Stimulated activated CD8-positive, alpha-beta memory T cell treated with anti-CD3 and anti-CD28 coated beads, Interleukin-4, amount 100 ng/mL, for 4 hours (primary cell): Measurements from ENCODE around the gene RIMBP3B.
"Not testable (repeated sequence)": the region's sequence is repeated elsewhere in the genome, so short reads cannot be mapped to it uniquely, and the experiment has no call there.

Experiments used
- DNase-seq, 2 donors: peaks; one replicate each; pipeline ENCODE4 v3.0.0-alpha.2; 2020; ENCODE audit warnings: low read depth in 2 of 2, low spot score in 1 of 2

The RIMBP3B gene, protein sequence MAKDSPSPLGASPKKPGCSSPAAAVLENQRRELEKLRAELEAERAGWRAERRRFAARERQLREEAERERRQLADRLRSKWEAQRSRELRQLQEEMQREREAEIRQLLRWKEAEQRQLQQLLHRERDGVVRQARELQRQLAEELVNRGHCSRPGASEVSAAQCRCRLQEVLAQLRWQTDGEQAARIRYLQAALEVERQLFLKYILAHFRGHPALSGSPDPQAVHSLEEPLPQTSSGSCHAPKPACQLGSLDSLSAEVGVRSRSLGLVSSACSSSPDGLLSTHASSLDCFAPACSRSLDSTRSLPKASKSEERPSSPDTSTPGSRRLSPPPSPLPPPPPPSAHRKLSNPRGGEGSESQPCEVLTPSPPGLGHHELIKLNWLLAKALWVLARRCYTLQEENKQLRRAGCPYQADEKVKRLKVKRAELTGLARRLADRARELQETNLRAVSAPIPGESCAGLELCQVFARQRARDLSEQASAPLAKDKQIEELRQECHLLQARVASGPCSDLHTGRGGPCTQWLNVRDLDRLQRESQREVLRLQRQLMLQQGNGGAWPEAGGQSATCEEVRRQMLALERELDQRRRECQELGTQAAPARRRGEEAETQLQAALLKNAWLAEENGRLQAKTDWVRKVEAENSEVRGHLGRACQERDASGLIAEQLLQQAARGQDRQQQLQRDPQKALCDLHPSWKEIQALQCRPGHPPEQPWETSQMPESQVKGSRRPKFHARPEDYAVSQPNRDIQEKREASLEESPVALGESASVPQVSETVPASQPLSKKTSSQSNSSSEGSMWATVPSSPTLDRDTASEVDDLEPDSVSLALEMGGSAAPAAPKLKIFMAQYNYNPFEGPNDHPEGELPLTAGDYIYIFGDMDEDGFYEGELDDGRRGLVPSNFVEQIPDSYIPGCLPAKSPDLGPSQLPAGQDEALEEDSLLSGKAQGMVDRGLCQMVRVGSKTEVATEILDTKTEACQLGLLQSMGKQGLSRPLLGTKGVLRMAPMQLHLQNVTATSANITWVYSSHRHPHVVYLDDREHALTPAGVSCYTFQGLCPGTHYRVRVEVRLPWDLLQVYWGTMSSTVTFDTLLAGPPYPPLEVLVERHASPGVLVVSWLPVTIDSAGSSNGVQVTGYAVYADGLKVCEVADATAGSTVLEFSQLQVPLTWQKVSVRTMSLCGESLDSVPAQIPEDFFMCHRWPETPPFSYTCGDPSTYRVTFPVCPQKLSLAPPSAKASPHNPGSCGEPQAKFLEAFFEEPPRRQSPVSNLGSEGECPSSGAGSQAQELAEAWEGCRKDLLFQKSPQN (N-terminal part only)

DNA sequence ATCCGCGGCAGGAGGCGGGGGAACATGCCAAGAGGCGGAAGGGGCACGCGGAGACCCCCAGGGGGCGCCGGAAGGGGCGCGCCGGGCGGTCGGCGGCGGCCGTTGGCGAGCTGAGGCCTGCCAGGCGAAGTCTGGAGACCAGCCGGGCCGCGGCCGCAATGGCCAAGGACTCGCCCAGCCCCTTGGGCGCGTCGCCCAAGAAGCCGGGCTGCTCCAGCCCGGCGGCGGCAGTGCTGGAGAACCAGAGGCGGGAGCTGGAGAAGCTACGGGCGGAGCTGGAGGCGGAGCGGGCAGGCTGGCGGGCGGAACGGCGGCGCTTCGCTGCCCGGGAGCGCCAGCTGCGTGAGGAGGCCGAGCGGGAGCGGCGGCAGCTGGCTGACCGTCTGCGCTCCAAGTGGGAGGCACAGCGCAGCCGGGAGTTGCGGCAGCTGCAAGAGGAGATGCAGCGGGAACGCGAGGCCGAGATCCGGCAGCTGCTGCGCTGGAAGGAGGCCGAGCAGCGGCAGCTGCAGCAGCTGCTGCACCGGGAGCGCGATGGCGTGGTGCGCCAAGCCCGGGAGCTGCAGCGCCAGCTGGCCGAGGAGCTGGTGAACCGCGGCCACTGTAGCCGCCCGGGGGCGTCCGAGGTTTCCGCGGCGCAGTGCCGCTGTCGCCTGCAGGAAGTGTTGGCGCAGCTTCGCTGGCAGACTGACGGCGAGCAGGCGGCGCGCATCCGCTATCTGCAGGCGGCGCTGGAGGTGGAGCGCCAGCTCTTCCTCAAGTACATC is at the start of gene RIMBP3B:
TSS of gene RIMBP3B (plus strand) at position 51 of the 767 bp plus-strand sequence. CDS start at position 159, 108 bp downstream.
- not testable (repeated sequence) for DNase-seq

DNA sequence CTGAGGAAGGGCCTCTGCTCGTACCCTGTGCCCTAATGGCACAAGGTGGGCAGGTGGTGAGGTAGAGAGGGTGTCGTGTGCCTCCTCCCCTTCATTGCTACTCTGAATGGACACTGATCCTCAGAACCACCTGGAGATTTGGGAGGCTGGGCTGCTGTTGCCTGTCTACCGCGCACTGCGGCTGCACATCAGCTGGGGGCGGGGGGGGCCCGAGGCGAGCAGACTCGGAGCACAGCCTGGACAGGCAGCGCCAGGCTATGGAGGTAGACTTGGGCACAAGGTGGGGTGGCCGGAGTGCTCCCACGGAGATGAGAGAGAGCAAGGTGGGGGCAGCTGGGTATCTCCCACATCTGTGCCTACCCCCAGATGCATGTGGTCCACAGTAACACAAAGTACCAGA is 26.0 kb upstream of the RIMBP3B start:
- not testable (repeated sequence) for DNase-seq

DNA sequence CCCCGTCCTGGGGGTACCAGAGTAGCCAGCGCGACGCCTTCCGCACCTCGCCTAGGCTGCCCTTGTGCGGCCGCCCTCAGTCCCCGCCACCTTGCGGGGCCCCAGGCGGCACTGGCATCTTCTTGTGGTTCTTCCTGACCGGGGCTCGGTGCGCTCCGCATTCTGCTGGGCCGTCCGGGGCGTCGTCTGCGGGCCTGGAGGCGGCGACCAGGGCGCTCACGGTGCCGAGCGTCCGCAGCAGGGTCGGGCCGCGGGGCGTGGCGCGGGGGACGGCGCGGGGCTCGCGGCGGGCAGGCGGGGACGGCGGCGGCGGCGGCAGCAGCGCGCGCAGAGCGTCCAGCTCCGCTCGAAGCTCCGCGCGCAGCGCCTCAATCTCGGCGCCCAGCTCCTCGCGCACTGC is 23.0 kb upstream of the RIMBP3B start:
- not testable (repeated sequence) for DNase-seq

DNA sequence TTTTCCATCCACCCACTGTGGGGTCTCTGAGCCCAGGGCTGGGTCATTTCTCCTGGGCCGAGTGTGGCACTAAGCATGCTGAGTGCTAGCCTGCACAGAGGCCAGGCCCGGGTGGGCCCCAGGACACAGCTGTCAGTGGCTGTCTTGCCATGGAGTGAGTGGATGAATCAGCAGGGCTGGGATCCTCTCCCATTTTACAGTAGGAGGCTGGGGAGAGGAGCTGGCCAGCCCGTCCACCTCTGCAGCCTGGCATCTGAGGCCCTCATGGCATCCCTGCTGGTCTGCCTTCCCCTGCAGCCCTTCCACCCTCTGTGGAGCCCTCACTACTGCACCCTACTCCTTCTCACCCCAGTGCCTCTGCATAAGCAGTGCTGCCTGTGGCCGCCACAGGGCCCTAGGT is 21.1 kb upstream of the RIMBP3B start:
- not testable (repeated sequence) for DNase-seq

DNA sequence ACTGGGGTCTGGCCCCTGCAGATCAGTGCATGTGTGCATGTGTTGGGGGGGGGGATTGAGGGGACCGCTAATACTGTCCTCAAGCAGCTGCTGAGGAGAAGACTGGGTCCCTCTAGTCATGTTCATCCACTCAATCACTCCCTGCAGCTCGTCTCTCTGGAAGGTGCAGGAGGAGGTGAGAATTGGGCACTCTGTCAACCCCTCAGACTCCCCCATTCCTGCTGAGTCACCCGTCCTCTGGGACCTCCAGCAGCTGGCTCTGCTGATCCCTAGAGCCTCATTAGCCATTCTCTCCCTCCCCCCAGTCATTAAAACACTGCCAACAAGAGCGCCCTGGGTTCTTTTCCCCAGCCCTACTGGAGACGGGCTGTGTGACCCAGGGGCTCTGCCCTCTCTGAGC is 20.5 kb upstream of the RIMBP3B start:
- DNase-seq, result not testable (repeated sequence)

DNA sequence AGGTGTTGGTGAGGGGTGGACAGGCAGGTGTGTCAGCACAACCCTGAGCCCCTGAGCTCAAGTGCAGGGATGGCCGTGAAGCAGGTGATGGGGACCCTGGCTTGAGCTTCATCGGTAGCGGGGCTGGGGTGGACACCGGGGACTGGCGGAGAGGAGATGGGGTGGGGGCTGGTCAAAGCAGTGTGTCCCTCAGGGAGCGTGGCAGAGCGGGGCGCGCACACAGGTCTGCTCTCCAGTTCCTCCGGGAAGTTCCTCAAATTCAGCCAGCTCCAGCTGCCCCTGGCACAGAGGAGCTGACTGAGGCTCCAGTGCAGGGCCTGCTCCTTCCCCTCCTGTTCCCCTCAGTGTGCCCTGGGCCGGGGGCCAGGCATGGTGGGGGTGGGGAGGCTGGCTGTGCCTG is 19.7 kb upstream of the RIMBP3B start:
- not testable (repeated sequence) for DNase-seq

DNA sequence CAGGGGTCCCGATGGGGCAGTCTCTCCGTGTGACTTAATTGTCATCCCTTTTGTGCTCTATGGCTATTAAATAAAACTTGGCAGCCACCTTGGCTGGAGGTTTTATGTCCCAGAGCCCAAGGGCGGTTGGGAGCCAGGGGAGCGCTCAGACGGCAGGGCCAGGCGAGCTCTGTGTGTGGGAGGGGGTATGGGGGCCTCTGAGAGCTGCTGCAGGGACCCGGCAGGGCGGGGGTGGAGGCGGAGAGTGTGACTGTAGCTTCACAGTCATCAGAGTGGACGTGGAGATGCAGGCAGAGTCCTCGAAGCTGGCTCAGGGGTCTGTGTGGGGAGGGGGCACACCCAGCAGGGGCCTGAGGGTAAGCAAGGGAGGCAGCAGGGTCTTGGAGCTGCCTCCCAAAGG is 19.2 kb upstream of the RIMBP3B start:
- not testable (repeated sequence) for DNase-seq

DNA sequence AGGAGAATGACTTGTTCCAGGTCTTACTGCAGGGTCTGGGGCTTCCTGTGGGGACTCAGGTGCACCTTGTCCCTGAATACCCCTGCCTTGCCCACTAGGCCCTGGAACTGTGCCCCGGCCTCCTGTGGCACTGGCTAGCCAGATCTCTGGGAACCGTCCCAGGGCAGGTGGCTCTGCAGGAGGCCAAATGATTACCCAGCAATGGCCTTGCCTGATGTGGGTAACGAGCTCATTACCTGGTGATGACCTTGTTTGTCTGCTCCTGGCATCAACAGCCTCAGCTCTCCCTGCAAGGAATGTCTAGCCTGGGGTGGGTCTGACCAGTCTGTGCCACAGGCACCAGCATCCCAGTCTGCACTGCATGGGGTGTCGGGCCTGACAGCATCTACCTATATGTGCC is 18.2 kb upstream of the RIMBP3B start:
- DNase-seq, result not testable (repeated sequence)

DNA sequence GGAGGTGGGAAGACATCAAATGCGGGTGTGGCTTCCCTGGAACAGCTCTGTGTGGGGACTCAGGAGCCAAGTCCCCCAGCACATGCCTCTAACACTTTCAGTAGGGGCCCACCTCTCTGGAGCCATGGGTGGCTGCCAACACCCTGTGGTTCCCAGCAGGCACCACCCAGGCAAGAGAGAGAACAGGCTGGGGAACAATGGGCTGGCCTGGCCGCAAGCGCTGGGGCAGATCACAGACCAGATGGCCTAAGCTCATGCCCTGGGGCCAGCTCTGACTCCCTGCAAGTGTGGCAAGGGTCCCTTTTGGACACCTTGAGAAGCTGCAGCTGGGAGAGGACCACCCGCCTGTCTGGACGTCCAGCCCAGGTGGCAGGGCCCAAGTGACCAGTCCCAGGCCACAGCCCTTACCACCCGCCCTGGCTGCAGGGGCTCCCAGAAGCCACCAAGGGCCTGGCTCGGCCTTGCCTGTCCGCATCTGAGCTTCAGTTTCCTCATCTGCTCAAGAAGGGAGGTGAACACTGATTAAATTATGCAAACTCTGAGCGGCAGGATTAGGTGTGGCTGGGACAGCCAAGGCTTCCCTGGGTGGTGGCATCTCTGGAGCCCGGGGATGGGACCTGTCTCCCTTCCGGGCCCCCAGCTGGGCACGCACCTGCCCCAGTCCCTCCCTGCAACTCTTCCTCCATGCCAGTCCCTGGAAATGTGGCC is 14.8 kb upstream of the RIMBP3B start:
- DNase-seq, result not testable (repeated sequence)

DNA sequence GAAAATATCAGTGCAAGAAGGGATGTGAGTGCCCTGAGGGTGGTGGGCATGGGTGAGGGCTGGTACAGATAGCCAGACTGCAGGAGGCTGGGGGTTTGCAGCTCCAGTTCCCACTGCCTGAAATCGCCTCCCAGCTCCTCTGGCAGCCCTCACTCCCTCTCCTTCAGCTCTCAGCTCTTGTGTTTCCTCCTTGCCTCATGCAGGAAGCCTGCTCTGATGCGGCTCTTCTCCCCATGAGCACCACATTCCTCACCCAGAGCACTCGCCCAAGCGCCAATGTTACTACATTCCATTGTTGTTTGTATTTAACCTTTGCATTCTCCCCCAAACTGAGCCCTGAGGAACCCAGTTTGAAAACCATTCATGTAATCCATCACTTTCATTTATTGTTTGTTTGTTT is 7.7 kb upstream of the RIMBP3B start:
- DNase-seq, result not testable (repeated sequence)

DNA sequence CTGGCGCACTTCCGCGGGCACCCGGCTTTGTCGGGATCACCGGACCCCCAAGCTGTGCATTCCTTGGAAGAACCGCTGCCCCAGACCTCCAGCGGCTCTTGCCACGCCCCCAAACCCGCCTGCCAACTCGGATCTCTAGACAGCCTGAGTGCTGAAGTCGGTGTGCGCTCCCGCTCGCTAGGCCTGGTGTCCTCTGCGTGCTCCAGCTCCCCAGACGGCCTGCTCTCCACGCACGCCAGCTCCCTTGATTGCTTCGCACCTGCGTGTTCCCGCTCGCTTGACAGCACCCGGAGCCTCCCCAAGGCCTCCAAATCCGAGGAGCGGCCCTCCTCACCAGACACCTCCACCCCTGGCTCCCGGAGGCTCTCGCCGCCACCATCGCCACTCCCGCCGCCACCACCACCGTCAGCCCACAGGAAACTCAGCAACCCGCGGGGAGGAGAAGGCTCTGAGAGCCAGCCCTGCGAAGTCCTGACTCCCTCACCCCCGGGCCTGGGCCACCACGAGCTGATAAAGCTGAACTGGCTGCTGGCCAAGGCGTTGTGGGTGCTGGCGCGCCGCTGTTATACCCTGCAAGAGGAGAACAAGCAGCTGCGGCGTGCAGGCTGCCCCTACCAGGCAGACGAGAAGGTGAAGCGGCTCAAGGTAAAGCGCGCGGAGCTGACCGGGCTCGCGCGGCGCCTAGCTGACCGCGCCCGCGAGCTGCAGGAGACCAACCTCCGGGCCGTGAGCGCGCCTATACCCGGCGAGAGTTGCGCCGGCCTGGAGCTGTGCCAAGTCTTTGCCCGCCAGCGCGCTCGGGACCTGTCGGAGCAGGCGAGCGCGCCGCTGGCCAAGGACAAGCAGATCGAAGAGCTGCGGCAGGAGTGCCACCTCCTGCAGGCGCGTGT is 1.2 kb downstream of the RIMBP3B start:
- DNase-seq, result not testable (repeated sequence)

DNA sequence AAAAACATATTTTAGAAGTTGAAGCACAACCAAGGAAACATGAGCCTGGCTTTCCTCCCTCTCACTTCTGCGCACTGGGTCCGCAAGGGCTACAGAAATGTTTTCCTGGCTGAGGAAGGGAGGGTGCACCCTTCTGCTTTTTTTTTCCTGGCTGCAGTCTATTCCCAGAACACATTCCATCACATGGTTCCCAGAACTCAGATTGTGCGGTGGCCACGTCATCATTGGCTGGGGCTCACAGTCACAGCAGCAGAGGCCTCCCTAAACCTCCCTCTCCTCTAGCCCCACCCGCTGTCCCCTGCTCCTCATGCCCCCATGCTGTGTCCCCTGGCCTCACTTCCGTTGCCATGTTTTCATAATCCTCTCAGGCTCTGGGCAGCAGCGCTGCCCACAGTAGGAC is 5.9 kb downstream of the RIMBP3B start:
- not testable (repeated sequence) for DNase-seq

DNA sequence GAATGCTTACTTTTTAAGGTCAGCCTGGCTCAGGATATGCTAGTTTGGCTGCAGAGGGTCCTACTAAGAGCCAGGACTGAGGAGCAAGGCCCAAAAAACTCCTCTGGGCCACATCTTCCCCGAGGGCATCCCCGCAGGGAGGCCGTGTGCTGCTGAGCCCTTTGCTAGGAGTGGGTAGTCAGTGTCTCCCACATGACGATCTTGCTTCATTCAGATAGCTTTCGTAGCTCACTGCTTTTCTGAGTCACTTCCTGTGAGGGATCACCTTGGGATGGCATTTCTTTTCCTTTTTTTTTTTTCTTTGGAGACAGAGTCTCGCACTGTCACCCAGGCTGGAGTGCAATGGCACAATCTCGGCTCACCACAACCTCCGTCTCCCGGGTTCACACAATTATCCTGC is 6.5 kb downstream of the RIMBP3B start:
- DNase-seq, result not testable (repeated sequence)

DNA sequence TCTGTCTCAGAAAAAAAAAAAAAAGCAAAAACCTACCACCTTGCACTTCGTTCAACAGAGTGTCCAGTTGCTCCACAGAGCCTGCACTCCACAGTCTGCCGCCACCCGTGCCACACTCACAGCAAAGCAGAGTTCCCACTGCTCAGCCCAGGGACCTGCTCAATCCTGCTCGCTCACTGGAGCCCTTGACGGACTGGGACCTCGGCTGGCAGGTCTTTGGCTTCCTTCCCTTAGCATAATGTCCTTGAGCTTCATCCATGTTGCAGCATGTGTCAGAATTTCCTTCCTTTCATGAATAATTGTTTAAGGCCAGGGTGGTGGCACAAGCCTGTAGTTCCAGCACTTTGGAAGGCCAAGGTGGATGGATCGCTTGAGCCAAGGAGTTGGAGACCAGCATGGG is 11.1 kb downstream of the RIMBP3B start:
- not testable (repeated sequence) for DNase-seq

DNA sequence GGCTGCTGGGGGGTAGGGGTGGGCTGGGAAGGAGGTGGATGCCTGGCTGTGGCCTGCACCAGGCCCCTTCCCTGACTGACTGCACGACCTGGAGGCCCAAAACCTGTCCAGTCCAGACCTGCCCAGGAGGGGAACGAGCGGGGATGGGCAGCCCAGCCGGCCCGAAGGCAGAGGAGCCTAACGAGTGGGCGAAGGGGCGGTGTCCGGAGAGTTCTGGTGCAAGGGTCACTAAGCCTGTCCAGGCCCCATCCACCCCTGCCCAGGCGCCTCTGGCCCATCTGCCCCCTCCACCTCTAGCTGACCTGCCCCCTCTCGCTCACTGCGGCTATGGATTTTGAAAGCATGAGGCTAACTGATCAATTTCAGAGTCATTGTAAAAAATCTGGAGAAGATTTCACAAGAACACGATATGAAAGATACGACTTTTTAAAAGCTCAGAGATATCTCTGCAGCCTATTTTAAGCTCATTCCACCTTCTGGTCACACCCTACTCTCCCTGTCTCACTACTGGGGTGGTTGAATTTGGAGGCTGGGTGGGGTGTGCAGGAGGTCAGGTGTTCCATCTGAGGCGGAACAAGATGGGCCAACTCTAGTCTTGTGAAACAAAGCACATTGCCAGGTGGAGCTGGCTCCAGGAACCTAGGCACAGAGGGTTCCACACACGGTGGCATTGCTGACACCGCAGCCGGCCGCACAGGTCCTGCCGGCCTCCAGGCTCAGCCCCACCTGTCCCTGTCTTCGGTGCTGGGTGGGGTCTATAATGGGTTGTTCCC is 17.8 kb downstream of the RIMBP3B start:
- not testable (repeated sequence) for DNase-seq

DNA sequence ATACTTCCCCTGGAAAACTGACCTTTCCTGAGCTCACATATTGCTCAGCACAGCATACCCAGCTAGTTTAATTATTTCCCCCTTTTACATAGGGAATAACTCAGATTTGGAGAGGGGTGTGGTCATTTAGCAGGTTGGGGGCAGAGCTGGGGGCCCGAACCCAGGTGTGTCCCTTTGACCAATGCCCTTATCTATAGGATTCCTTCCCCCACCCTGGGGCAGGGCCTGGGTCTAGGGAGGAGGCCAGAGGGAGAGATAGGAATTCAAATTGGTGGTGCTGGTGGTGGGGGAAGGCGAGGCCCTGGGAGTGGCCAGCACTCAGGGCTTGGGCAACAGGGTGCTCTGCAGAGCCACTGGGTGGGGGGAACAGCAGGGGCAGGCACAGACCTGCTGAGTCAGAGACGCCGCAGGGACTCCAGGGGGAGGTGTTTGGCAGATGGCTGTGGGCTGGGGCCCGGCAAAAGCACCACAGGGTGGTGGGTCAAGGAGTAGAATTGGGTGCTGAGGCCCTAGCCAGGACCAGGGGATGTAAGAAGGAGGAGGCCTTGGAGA is 19.3 kb downstream of the RIMBP3B start:
- not testable (repeated sequence) for DNase-seq

DNA sequence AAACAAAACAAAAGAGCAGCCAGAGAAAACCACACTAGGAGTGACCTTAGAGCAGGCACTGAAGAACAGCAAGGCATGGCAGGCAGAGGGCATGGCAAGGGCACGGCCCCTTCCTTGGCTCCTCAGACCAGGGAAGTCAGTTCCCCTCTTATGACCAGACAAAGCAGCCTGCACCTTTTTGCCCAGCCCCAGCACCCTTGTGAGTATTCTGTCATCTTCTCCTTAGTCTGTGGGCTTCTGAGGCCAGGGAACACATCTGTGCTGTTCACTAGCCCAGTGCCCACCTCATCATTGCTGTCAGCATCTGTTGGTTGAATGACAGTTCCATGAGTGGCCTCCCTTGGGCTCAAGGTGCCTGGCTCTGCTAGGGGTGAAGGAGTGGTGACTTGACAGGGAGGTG is 23.6 kb downstream of the RIMBP3B start:
- DNase-seq, result not testable (repeated sequence)

DNA sequence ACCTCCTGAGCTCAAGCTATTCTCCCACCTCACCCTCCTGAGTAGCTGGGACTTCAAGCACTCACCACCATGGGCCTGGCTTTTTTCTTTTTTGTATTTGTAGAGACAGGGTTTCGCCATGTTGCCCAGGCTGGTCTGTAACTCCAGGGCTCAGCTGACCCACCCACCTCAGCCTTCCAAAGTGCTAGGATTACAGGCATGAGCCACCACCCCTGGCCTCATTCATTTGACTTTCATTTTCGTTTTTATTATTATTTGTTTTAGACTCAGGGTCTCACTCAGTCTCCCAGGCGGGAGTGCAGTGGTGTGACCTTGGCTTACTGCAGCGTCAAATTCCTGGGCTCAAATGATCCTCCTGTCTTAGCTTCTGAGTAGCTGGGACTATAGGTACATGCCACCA is 24.2 kb downstream of the RIMBP3B start:
- DNase-seq, result not testable (repeated sequence)
